HG03108 (cell line): ENCODE data around the gene DUSP18.
"Not testable (repeated sequence)": the region's sequence is repeated elsewhere in the genome, so short reads cannot be mapped to it uniquely, and the experiment has no call there.

Source experiments
- ATAC-seq: cut with Tn5 transposase; IDR thresholded peaks from one replicate; pipeline ENCODE4 v1.9.1; 2021; ENCODE audit warnings: moderate library complexity; ENCODE audit not compliant: unreplicated experiment

DUSP18 gene

GRCh38 chr22:30640839-30641430, 26.7 kb downstream of the DUSP18 start:
- ATAC-seq: no peak

DNA sequence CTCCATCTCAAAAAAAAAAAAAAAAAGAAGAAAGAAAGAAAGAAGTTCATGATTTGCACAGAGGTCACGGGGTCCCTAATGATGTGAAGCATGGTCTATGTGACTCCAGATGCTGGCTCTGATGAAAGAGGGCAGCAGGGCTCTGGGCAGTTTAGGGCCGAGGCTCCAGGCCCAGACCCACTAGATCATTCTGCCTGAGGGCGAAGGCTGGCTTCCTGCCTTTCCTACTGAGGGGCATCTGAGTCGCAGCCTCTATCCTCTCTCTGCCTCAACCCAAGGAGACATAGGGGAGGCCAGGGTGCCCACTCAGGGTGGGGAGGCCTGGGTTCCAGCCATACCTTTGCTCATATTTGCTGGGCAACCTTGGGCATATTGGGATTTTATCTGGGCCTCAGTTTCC, 27.3 kb downstream of the DUSP18 start:
- ATAC-seq: no peak

DNA sequence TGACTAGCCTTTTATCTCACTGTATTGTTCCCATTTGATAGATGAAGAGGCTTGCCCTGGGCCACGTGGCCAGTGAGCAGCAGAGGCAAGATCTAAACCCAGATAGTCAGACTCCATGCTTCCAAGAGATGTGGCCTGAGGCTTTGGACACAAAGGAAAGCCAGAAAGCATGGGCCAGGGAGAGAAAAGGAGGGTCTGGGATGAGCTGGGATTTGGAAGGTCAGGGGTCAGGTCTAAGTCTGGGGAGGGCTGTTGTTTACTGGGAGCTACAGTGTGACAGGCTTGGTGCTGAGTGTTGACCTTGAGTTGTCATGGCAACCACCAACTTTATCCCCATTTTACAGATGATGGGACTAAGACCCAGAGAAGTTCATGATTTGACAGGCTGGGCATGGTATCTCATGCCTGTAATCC, 30.0 kb downstream of the DUSP18 start:
- ATAC-seq: no peak

GRCh38 chr22:30636226-30637077, 31.2 kb downstream of the DUSP18 start:
- ATAC-seq: no peak

DNA sequence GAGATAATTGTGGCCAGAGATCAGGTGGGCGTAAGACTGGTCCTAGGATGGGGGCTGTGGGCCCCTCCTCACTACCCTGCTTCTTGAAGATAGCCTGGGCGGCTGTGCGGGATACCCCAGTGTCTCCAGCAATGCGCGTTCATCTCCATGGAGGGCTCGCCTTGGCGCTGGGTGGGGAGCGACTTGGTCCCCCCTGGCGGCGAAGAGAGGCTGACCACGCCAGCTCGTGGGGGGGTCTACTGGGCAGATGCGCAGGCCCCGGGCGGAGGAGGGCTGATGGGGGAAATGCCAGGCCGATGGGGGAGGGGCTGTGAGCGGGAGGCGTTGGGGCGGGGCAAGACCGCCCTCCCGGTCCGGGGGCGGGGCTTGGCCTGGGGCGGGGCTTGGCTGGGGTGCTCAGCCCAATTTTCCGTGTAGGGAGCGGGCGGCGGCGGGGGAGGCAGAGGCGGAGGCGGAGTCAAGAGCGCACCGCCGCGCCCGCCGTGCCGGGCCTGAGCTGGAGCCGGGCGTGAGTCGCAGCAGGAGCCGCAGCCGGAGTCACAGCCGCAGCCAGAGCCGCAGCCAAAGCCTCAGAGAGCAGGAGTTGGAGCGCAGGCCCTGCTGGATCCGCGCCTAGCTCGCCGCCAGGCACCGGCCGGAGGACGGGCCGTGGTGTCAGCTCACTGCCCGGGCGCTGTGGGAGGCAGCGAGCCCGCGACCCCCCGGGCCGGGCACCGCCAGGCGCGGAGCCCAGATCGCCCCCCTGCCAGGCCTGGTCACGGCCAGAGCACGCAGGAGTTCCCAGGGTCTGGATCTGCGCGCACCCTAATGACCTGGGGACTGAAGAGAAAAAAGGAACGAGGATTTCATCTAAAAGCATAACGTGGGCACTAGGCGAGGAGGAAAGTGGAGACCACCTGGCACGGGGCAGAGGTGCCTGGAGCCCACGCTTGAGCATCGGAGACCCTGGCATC, 32.1 kb downstream of the DUSP18 start, which contains the start of gene SLC35E4:
SLC35E4 (plus strand) TSS at position 509 of the 953 bp plus-strand sequence. CDS start 670 bp downstream, outside the sequence.
- ATAC-seq: peak; percentile 65

DNA sequence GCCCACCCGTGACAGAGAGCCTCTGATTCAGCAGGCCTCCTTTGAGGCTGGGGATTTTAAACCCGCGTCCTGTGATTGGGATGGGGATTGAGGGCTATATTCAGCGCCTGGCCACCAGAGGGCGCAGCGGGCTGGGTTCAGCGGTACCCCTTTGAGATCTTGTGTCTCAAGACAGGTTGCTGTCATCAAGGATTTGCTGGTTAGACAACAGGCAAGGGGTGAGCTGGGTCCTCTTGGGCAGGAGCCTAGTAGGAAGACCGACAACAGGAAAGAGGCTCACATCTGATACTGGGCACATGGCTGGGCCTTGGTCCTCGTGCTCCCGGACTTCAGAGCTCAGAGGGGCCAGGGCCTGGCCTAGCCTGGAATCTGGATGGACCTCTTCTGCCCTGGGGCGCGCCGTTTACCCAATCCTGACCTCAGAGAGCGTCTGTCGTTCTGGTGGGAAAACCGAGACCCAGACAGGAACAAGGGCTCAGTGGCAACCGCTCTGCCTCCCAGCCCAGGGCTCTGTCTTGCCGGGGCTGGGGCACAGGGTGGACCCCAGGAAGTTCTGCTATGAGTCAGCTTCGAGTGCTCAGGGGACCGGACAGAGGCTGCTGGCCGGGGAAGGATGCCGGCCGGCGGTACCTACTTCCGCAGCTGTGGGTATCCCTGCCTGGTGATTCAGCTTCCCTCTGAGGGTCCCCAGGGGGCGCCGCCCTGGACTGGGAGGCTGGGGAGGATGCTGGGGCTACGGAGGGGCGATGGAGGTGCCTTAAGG, 33.0 kb downstream of the DUSP18 start:
- ATAC-seq: peak; percentile 52

- not testable (repeated sequence) for ATAC-seq
Observed at GRCh38 chr22:30631469-30631868, 36.2 kb downstream of the DUSP18 start.

- no peak for ATAC-seq
Observed at GRCh38 chr22:30628491-30628890, 39.2 kb downstream of the DUSP18 start.

- no peak for ATAC-seq
Observed at GRCh38 chr22:30627471-30627870, 40.2 kb downstream of the DUSP18 start.

DNA sequence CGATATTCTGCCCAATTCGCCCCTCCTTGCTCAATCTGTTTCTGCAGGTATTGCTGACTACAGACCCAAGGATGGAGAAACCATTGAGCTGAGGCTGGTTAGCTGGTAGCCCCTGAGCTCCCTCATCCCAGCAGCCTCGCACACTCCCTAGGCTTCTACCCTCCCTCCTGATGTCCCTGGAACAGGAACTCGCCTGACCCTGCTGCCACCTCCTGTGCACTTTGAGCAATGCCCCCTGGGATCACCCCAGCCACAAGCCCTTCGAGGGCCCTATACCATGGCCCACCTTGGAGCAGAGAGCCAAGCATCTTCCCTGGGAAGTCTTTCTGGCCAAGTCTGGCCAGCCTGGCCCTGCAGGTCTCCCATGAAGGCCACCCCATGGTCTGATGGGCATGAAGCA, 41.3 kb downstream of the DUSP18 start:
- ATAC-seq: no peak

GRCh38 chr22:30619909-30620308, 47.8 kb downstream of the DUSP18 start:
- ATAC-seq: not testable (repeated sequence)

- ATAC-seq: no peak
Observed at GRCh38 chr22:30617819-30618218, 49.9 kb downstream of the DUSP18 start.

DNA sequence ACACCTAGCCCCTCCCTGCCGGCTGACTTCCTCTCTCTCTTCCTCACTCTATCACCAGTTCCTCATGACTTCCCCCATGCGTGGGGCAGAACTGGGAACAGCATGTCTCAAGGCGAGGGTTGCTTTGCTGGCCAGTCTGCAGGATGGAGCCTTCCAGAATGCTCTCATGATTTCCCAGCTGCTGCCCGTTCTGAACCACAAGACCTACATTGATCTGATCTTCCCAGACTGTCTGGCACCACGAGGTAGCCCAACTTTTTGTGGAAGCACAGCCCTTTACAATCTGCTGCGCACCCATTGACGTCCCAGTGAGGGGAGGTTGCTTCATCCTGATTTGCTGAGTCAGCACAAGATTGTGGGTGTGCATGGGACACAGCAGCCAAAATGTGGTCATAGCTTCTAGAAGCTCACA, 52.1 kb downstream of the DUSP18 start:
- no peak for ATAC-seq

- no peak for ATAC-seq
Observed at GRCh38 chr22:30614879-30615278, 52.8 kb downstream of the DUSP18 start.

DNA sequence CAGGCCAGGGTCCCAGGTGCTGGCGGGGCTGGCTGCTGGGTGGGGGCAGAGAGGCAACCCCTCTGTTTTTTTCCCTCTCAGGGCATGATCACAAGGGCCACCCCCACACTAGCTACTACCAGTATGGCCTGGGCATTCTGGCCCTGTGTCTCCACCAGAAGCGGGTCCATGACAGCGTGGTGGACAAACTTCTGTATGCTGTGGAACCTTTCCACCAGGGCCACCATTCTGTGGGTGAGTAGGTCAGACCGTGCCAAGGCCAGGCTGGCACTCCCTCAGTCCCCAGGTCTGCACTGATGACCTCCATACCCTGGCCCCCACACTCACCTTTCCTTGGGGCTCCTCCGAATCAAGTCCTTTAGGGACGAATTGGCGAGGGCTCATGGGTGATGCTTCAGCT, 53.4 kb downstream of the DUSP18 start:
- ATAC-seq: no peak

- ATAC-seq: no peak
Observed at GRCh38 chr22:30612789-30613188, 54.9 kb downstream of the DUSP18 start.
